Skin epidermis (tissue), 12 donors: ENCODE results near the gene CEP41.

ENCODE experiments used
- H3K27ac ChIP-seq, 21 experiments: fragments of 200-600 bp; sonication (generic) in 11 of 21; one replicate each; pipeline ENCODE4 v1.5.0; 2020; ENCODE audit warnings: mild to moderate bottlenecking in 3 of 21, inconsistent platforms in 2 of 21, moderate library complexity in 2 of 21
- H3K4me3 ChIP-seq, 7 experiments: fragments of 200-600 bp; sonication (generic) in 2 of 7; one replicate each; pipeline ENCODE4 v1.5.0; 2020; ENCODE audit warnings: inconsistent platforms in 2 of 7, mild to moderate bottlenecking in 2 of 7, moderate library complexity in 1 of 7

The CEP41 gene

DNA sequence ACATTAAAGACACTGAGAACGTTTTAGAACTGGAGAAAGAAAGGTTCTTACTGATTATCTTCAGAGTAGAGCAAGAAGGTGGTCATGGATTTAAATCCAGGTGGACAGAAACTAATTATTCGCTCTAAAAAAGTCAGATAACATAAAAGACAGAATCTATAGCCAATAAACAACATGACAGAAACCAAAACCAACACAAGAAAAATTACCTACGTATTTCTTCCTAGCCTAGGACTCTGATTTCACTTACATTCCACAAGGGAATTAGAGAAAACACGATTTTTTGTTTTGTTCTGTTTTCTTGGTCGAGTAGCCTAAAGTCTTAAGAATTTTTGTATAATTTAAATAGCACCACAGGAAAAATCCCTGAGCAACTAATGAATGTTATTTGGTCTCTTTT lies 45.4 kb downstream of the CEP41 start:
- Histone ChIP-seq H3K4me3 (no peak overlapping the region), H3K27ac (no peak overlapping the region)

DNA sequence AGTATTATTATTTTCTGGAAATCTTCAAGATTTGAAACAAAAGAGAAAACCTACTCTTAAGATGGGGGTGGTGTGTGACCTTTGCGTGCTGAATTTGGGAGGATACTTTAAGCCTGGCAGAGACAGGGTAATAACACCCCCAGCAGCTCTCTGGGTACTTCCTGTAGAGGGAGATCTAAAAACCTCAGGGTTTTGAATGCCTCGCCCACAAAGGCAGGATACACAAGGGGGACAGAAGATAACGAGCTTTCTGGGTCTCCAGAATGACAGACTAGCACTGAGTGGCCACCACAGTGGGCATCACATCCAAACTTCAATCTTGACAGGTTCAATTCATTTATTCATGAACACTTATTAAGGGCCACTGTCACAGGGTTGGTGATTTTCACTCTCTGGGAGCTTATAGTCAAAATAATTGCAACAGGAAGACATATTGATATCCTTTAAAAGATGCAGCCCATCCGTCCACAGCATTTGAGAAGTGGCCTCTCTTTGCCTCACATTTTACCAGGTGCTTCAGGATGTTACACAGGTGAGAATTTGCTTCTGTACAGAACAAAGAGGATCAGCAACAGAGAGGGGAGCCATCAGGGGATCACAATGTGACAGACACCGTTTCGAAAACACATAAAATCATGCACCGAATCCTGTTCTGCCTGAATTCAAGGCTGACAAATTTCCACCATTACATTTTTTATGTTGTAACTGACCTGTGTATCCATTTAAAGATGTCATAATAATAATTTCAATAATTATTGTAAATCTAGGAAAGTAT lies 46.2 kb downstream of the CEP41 start:
- H3K4me3 ChIP-seq, result no peak overlapping the region
- H3K27ac ChIP-seq, result peak overlapping the region in 2 of 21 experiments; percentile 38 to 44

- peak overlapping the region in 2 of 21 experiments; percentile 24 to 38 for H3K27ac ChIP-seq
- H3K4me3 ChIP-seq, result no peak overlapping the region
These were observed 46.9 kb downstream of the CEP41 start for GRCh38 chr7:130393841-130394411.

DNA sequence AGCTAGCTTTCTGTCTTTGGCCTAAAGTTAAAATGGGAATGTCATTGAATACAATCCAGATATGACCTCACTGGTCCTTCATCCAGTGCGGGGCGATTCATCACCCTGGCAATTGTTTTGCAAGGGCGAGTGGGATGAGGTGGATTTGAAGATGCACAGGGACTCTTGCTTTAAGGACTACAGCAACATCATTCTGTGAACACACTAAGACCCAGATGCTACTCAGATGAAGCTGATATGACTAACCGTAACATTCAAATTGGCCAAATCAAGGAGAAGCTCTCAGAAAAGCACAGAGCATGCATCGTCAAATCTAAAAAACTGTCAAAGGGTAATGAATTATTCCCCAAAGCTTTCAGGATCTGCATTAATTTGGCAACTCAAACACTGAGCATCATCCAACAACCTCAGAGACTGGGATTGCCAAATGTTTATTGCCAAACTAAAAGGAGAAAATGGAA lies 47.7 kb downstream of the CEP41 start:
- Histone ChIP-seq H3K4me3 (no peak overlapping the region), H3K27ac (peak overlapping the region in 1 of 21 experiments; percentile 24)

GRCh38 chr7:130390486-130390885 lies 50.3 kb downstream of the CEP41 start:
- H3K4me3 ChIP-seq, result no peak overlapping the region
- no peak overlapping the region for H3K27ac ChIP-seq

- no peak overlapping the region for H3K4me3 ChIP-seq
- no peak overlapping the region for H3K27ac ChIP-seq
These were observed 52.1 kb downstream of the CEP41 start for GRCh38 chr7:130388671-130389070.

GRCh38 chr7:130387628-130388403 lies 53.0 kb downstream of the CEP41 start:
- Histone ChIP-seq H3K4me3 (no peak overlapping the region), H3K27ac (no peak overlapping the region)

GRCh38 chr7:130387306-130387627 lies 53.5 kb downstream of the CEP41 start:
- Histone ChIP-seq H3K27ac (no peak overlapping the region), H3K4me3 (no peak overlapping the region)

DNA sequence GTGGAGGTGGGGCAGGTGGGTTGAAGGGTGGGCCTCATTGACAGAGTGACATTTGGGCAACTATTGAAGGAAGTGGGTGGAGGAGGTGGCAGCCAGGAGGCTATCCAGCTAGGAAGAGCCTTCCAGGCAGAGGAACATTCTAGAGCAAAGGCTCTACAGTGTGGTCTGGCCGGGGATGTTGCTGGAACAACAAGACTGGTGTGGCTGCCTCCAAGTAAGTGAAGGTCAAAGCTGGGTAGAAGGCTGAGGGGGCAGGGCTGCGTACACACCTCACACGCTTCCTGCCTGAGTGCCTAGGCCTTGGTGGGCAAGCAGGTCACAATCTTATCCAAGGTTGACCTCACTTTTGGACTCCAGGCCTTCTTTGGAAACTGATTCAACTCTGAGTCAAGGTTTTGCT lies 53.9 kb downstream of the CEP41 start:
- no peak overlapping the region for H3K4me3 ChIP-seq
- H3K27ac ChIP-seq, result no peak overlapping the region

- Histone ChIP-seq H3K4me3 (no peak overlapping the region), H3K27ac (no peak overlapping the region)
These were observed 55.2 kb downstream of the CEP41 start for GRCh38 chr7:130385600-130386066.

DNA sequence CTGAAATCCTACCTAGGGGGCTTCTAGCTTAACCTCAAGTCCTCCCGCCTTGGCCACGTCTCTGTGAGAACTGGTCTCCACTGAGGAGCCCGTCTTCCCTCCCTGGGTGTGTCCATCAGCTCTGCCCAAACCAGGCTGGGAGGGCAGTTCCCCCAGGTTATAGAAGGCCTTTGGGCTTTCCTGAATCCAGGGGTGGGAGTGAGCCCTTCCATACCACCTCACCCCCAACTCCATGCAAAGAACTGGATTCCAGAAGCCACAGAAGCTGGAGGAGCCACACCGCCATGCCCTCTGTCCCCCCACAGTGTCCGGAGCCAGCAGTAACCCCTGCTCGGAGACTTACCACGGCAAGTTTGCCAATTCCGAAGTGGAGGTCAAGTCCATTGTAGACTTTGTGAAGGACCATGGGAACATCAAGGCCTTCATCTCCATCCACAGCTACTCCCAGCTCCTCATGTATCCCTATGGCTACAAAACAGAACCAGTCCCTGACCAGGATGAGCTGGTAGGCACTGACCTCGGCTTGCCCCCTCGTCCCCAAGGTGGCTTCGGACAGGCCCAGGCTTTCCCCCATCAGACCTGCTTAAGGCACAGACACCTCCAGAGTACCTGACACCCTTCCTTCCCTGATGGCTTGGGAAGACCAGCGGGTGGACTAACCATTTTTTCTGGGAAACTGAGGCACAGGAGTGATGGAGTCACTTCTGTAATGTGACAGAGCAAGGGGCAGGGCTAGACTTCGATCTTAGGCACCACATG lies 55.8 kb downstream of the CEP41 start:
- Histone ChIP-seq H3K27ac (no peak overlapping the region), H3K4me3 (no peak overlapping the region)

- no peak overlapping the region for H3K27ac ChIP-seq
- no peak overlapping the region for H3K4me3 ChIP-seq
These were observed 56.4 kb downstream of the CEP41 start for GRCh38 chr7:130384371-130384801.

DNA sequence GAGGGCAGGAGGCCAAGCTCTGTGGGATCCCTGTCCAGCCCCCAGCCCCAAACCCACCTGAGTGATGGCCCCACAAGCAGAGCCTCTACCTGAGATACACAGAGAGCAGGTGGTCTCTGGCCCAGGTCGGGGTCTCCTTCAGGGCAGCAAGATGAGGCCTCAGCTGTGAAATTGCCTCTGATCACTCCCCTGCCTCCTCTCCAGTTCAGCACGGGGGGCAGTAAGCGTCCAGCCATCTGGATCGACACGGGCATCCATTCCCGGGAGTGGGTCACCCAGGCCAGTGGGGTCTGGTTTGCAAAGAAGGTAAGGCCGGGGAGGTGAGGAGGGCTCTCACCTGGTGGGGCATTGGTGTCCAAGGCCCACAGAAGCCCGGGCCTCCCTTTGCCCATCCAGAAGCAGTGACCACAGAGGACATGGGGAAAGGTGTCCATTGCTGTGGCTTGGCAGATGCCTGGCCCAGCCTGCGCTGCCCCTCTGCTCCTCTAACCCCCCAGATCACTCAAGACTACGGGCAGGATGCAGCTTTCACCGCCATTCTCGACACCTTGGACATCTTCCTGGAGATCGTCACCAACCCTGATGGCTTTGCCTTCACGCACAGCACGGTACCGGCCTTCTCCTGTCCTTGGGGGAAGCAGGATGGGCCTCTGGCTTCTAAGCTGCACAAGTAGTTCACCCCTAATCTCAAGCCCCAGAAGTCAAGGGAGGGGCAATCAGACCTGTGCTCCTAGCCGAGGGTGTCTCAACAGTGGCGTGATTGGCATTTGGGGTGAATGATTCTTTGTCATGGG lies 57.4 kb downstream of the CEP41 start:
- no peak overlapping the region for H3K27ac ChIP-seq
- no peak overlapping the region for H3K4me3 ChIP-seq

DNA sequence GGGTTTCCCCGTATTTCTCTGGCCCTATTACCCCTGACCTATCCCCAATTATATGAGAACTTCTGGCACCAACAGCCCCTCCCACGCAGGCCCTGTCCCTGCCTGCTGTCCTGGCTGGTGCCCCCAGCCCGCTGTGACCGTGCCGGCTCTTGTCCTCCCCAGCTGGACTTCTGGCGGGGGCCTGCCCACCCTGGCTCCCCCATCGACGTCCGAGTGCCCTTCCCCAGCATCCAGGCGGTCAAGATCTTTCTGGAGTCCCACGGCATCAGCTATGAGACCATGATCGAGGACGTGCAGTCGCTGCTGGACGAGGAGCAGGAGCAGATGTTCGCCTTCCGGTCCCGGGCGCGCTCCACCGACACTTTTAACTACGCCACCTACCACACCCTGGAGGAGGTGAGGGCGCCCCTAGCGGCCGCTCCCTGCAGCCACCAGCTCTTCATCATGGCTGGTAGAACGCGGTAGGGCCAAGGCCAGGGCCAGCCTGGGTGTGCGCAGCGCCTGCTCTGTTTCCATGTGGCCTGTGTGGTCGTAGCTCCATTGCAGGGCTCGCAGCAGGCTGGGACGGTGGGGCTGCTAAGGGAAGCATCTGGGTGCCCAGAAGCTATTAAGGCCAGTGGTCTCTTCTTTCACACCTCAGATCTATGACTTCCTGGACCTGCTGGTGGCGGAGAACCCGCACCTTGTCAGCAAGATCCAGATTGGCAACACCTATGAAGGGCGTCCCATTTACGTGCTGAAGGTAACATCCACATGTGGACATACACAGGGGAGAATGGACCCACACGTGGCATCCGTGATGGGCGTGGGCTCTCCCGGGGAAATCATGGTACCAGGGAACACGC lies 59.1 kb downstream of the CEP41 start:
- Histone ChIP-seq H3K27ac (no peak overlapping the region), H3K4me3 (no peak overlapping the region)

DNA sequence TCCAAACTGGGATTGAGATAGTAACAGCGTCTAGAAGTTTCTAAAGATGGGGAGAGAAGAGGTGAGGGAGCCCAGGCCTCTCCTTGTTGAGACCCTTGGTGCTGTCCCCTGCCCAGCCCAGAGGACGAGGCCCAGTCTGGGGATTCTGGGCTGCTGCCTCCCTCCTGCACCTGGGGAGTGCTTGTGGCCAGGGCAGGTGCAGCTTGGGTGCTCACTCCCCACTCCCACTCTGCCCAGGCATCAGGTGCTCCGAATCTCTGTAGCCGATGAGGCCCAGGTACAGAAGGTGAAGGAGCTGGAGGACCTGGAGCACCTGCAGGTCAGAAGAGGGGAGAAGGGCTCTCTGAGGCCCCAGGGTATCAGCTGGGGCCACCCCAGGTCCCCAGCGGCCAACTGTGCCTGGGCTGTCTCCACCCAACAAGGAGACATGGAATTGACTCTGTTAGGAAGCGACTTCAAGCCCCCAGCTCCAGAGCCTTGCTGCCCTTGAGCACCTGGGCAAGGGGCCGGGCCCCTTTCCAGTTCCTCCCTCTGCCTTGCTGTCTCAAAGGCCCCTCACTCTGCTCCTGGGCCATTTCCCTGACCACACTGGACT lies 59.9 kb downstream of the CEP41 start:
- Histone ChIP-seq H3K4me3 (no peak overlapping the region), H3K27ac (no peak overlapping the region)

DNA sequence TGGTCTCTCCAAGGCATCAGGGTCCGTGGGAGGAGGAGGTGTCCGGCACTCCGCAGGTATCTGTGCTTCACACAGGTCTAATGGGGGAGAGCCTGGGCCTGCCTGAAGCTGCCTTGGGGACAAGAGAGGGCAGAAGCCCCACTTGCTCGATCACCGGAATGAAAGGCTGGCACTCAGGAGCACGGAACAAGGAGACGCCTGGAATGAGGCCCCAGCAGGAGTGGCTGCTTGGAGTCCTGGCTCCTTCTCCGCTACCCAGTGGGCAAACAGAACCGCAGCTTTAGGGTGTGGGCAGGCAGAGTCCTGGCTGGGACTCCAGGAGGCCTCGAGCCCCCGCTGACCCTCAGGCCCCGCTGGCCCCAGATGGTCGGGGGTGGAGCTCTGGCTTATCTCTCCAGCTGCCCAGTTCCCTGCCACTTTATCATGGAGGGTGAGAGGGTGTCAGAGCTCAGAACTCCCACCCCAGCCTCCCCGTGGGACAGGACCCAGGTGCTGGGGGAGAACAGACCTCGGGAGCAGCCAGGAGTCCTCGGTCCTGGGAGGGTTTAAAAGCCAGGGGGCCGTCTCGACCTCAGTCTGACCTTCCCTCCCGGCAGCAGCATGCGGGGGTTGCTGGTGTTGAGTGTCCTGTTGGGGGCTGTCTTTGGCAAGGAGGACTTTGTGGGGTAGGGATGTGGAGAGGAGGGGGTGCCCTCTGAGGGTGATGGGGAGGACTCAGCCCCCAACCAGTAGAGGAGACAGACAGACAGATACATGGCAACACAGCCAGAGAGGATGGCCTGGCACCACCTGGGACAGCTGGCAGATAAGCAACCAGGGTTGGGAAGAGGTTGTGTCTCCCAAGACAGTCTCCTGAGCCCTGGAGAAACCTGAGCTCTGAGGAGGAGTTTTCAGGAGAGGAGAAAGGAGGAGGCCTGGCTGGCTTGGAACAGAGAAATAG lies 60.6 kb downstream of the CEP41 start, which contains the start of gene CPA1:
CPA1 (plus strand) TSS at position 574 of the 940 bp plus-strand sequence; CDS start at position 601, 27 bp downstream.
- no peak within 1 kb of the TSS for H3K27ac ChIP-seq
- no peak within 1 kb of the TSS for H3K4me3 ChIP-seq

- Histone ChIP-seq H3K27ac (no peak overlapping the region), H3K4me3 (no peak overlapping the region)
These were observed 61.3 kb downstream of the CEP41 start for GRCh38 chr7:130379532-130379920.
